Stimulated activated CD4-positive, alpha-beta T cell treated with anti-CD3 and anti-CD28 coated beads, Interleukin-2, amount 100 ng/mL, for 48 hours (primary cell): Measurements from ENCODE around the gene SHOX.
"Not testable (repeated sequence)": the region's sequence is repeated elsewhere in the genome, so short reads cannot be mapped to it uniquely, and the experiment has no call there.

Experiments used
- DNase-seq, 2 donors: peaks; one replicate each; pipeline ENCODE4 v3.0.0-alpha.2; 2020

SHOX gene

DNA sequence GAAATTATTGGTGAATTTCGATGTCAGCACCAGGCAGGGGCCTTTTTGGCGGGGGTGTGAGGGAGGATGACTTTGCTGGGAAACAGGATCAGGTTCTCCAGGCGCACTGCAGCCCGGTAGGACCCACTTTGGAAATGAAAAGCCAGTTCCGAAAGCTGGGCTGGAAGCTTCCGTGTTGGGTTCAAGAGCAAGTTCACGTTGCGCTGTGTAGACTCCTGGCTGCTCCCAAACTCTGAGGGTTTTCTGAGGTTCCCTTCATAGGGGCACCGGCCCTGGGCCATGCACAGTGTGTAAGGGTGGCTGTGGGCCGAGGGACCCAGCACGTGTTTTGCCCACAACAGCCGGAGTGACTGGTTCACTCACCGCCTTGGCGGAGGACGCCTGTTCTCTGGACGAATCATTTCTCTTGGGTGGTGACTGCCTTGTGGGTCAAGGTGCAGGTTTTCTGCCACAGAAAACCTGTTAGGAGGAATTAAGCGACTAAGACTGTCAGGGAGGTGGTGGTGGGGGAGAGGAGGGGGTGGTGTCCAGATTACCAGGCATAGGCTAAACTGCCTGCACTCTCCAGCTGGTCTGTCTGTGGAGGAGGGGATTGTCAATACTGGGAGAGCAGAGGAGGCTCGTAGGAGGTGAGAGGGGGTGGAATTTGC is 8.0 kb downstream of the SHOX start:
- DNase-seq: no peak

DNA sequence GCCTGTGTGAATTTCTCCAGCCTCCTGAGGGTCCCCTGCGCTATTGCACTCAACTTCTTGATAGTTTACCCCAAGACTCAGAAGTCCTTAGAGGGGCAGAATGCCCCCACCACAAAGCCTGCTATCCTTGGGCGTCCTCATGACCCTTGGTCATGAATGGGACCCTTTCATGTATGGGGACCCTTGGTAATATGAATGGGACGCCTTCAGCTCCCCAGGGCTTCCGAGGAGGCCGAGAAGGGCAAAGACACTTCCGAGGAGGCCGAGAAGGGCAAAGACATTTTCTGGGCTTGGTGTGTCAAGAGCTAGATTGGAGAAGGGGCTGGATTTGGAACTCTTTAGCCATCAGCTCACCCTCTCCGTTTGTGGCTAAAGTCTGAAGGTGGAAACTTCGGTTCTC is 8.6 kb downstream of the SHOX start:
- no peak for DNase-seq

DNA sequence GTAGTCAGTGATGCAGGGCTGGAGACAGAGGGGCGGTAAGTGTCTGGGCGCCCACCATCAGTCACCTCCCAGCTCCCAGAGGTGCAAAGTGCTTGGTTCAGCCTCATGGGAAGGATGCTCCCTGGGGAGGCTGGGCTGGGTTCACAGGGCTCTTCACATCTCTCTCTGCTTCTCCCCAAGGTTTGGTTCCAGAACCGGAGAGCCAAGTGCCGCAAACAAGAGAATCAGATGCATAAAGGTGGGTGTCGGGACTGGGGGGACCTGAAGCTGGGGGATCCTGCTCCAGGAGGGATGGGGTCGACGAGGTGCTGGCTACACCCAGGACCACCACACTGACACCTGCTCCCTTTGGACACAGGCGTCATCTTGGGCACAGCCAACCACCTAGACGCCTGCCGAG is 10.1 kb downstream of the SHOX start:
- no peak for DNase-seq

DNA sequence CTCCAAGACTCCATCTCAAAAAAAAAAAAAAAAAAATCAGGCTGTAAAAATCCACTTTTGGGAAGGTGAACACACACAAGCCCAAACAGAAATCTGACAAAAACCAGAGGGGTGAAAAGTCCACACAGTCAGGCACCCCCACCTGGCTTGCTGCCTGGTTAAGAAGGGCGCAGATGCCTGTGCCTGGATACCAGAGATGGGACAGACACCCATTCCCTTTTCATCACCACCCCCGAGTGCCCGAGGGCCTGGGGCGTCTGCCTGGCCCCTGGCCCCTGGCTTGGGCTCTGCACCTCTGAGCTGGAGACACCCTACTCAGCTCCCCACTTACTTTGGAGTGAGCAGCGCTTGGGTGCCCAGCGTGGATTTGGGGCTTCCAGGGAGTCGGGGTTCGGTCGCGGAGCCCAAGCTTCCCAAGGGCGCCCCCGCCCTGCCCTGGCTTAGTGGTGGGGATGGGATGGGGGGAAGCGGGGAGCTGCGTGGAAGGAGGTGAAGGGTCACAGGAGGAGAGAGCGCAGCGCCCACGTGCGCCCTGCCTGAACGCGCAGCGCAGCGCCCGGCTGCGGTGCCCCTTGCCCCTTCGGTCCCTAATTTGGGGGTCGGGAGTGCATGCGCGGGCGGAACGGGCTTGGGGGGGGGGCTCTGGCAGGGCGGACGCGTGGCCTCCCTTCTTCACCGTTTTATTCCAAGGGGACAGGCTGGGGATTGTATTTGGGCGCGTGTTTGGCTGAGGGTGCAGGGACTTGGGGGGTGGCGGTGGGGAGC is 11.3 kb downstream of the SHOX start:
- DNase-seq: no peak

DNA sequence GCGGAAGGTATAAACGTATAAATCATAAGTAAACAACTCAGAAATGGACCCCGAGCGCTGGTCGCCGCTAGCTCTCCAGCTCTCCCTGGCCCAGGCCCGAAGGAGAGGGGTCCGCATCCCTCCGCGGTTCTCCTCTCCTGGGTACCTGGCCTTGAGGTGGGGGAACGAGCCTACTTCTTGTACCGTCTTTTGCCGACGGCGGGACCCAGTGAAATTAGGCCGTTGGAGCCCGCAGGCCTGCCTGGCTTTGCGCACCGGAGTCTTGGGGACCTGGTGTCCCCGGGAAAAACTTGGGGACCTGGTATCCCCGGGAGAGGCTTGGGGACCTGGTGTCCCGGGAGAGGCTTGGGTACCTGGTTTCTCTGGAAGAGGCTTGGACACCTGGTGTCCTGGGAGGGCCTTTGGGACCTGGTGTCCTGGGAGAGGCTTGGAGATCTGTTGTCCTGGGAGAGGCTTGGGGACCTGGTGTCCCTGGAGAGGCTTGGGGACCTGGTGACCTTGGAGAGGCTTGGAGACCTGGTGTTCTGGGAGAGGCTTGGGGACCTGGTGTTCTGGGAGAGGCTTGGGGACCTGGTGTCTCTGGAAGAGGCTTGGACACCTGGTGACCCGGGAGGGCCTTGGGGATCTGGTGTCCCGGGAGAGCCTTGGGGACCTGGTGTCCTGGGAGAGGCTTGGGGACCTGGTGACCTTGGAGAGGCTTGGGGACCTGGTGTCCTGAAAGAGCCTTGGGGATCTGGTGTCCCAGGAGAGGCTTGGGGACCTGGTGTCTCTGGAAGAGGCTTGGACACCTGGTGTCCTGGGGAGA is 12.0 kb downstream of the SHOX start:
- DNase-seq: no peak

DNA sequence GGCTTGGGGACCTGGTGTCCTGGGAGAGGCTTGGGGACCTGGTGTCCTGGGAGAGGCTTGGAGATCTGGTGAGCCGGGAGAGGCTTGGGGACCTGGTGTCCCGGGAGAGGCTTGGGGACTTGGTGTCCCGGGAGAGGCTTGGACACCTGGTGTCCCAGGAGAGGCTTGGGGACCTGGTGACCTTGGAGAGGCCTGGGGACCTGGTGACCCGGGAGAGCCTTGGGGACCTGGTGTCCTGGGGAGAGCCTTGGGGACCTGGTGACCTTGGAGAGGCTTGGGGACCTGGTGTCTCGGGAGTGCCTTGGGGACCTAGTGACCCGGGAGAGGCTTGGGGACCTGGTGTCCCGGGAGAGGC is 12.6 kb downstream of the SHOX start:
- DNase-seq: no peak

DNA sequence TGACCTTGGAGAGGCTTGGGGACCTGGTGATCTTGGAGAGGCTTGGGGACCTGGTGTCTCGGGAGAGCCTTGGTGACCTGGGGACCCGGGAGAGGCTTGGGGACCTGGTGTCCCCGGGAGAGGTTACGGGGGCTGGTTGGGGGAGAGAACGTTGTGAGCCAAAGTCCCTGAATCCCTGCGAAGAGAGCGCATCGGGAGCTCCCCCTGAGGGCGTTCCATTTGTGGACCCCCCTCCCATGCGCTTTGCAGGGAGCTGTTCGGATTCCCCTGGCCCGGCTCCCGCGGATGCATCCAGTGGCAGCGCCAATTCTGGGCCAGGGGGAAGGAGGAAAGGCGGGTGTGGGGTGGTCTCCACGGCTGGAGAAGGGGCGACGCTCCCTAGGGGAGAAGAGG is 13.3 kb downstream of the SHOX start:
- DNase-seq: no peak

DNA sequence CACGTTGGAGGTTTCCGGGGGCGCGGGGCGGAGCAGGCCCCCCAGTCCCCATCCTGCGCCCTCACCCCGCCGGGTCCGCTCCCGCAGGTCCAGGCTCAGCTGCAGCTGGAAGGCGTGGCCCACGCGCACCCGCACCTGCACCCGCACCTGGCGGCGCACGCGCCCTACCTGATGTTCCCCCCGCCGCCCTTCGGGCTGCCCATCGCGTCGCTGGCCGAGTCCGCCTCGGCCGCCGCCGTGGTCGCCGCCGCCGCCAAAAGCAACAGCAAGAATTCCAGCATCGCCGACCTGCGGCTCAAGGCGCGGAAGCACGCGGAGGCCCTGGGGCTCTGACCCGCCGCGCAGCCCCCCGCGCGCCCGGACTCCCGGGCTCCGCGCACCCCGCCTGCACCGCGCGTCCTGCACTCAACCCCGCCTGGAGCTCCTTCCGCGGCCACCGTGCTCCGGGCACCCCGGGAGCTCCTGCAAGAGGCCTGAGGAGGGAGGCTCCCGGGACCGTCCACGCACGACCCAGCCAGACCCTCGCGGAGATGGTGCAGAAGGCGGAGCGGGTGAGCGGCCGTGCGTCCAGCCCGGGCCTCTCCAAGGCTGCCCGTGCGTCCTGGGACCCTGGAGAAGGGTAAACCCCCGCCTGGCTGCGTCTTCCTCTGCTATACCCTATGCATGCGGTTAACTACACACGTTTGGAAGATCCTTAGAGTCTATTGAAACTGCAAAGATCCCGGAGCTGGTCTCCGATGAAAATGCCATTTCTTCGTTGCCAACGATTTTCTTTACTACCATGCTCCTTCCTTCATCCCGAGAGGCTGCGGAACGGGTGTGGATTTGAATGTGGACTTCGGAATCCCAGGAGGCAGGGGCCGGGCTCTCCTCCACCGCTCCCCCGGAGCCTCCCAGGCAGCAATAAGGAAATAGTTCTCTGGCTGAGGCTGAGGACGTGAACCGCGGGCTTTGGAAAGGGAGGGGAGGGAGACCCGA is 14.0 kb downstream of the SHOX start:
- DNase-seq: no peak

DNA sequence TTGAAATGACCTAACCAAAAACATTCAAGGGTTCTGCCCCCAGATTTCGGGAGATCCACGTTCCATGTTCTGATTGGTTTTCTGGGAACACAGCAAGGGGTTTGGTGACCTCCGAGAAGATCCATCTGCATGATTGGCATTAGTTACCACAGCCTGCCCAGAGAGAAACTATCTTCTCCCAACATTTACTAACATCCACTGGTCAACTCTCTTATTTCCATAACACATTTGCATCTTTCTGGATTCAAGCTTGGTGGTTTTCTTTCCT is 15.6 kb downstream of the SHOX start:
- no peak for DNase-seq

DNA sequence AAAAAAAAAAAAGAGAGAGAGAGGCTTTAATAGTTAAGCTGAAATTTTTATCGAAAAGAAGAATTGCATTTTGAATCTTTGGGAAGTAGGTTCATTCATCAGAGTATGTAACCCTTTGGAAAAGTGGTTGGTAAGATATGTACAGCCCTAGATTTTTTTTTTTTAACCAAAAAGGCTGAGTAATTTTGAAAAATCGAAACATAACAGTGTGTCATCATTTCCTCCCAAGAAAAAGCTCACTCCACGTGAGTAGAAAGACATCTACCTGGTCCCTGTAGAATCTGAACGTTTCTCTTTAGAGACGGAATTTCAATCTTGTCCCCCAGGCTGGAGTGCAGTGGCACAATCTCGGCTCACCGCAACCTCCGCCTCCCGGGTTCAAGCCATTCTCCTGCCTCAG is 16.2 kb downstream of the SHOX start:
- no peak for DNase-seq

DNA sequence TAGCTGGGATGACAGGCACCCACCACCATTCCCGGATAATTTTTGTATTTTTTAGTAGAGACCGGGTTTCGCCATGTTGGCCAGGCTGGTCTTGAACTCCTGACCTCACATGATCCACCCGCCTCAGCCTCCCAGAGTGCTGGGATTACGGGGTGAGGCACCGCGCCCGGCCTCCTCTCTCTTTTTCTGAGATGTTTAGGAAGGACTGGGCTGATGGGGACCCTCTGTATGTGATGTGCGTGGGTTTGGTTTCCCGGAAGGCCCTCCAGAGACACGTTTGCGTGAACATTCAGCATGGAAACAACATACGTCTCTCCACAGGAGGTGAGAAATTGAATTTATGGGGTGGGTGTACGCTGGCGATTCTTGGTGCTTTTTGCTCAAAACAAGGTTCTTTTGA is 18.6 kb downstream of the SHOX start:
- no peak for DNase-seq

DNA sequence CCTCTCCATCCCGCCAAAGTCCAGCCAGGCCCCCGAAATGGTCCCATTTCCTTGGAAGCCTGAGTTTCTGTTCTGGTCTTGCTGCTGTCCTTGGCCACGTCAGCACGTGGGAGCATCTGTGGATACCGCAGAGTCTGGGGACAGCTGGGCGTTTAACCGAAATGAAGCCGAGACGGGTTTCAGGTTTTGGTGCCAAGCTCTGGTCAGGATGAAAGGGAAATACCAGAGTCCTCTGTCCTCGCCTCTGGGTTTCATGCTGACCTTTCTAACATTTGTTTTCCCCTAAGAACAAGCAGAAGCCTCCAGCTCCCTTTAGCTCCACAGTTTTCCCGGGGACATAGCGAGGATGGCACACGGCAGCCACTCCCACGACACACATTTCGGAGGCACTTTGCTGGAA is 19.7 kb downstream of the SHOX start:
- DNase-seq: no peak

DNA sequence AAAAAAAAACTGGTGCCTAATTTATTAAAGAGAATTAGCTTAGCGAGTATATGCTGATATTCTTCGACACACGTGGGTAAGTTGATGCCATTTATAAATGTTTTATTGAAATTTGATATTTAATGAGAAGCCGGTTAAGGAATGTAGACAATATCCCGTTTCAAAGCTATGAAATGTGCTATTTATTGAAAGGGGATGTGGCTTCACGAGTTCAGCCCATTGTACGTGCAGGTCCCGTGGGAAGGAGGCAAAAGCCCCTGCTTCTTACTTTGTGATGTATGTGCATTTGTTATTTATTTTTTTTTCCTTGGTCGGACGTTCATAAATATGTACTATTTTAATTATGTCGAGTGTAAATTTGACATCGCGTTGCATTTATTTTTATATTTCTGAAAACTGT is 20.2 kb downstream of the SHOX start:
- no peak for DNase-seq

DNA sequence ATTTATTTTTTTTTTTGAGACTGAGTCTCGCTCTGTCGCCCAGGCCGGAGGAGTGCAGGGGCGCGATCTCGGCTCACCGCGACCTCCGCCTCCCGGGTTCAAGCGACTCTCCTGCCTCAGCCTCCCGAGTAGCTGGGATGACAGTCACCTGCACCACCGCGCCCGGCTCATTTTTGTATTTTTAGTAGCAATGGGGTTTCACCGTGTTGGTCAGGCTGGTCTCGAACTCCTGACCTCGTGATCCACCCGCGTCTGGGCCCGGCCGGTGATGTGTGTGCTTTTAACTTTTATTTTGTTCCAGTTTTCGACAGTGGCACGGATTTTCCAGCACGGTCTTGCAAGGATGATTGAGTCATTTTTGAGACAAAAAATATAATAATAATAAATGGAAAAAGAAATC is 21.3 kb downstream of the SHOX start:
- not testable (repeated sequence) for DNase-seq

DNA sequence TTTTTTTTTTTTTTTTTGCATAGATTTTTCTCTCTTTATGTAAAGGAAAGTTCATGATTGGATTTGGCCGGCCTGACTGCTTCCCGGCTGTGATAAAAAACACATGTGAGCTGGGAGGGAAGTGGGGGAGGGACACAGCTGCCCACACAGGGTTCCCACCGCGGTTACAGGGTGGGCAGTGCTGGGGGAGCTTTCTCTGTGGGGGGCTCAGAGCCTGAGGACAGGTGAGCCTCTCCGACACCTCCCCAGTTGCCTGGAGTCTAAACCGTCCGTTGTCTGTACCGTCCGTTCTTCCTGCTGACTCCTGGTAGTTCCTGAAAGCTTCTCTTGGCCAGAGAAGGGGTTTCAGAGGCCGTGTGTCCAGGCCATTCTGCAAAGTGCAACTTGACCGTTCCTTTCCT is 21.8 kb downstream of the SHOX start:
- DNase-seq: no peak

DNA sequence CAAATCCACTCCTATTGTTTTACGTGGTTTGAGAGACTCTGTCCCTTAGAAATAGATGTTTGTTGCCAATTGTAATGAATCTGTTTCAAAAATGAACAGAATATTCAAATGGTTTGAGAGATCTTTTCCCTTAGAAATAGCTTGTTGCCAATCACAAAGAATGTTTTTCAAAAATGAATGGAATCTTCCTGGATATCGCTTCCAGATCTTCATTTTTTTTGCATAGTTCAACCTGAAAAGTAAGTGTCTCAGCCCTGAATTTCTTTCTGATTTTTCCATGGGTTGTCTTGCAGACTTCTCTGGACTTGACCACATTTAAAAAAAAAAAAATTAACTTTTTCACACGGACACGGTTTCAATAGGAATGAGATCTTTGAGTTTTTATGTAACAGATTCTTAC is 22.7 kb downstream of the SHOX start:
- DNase-seq: no peak

DNA sequence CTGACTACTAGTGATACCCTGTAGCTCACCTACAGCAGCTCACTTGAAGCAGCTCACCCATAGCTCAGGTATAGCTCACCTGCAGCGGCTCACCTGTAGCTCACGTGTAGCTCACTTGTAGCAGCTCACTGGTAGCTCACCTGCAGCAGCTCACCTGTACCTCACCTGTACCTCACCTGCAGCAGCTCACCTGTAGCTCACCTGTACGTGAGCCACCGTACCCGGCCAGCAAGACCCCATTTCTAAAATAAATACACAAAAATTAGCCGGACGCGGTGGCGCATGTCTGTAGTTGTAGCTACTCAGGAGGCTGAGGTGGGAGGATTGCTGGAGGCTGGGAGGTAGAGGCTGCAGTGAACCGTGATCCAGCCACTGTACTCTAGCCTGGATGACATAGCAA is 30.6 kb downstream of the SHOX start:
- no peak for DNase-seq

DNA sequence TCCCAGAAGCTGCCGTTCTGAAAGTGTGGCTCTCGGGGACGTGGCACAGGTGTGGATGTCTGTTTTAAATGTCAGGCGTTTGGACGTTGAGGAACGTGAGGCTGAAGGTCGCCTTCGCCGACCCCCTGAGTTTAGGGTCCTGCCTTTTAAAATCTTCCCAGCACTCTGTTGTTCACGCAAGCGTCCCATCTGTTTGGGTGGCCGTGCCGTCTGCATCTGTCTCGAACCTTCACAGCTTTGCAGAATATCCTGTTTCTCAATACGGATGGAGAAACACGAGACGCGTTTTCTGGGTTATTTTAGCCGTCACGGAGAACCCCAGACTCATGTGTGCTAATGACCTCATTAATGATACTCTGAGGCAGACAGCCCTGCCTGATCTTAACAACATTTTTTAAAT is 31.5 kb downstream of the SHOX start:
- no peak for DNase-seq

DNA sequence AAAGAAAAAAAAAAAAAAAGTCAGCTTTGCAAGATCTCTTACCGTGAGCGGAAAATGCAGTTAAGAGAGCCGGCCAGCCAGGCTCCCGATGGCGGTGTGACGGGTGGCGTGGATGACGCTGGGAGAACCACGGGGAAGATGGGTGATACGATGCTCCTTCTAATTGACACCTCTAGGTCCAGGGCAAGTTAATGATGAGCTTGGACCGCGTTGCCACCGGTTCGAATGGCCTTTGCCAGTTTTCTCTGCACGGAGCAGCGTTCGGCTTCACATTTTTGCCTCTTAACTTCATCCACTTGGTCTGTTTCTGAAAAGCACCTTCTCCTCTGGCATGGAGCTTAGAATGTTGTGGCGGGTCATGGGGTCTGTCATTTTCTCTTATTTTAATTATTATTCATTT is 33.2 kb downstream of the SHOX start:
- DNase-seq: no peak

DNA sequence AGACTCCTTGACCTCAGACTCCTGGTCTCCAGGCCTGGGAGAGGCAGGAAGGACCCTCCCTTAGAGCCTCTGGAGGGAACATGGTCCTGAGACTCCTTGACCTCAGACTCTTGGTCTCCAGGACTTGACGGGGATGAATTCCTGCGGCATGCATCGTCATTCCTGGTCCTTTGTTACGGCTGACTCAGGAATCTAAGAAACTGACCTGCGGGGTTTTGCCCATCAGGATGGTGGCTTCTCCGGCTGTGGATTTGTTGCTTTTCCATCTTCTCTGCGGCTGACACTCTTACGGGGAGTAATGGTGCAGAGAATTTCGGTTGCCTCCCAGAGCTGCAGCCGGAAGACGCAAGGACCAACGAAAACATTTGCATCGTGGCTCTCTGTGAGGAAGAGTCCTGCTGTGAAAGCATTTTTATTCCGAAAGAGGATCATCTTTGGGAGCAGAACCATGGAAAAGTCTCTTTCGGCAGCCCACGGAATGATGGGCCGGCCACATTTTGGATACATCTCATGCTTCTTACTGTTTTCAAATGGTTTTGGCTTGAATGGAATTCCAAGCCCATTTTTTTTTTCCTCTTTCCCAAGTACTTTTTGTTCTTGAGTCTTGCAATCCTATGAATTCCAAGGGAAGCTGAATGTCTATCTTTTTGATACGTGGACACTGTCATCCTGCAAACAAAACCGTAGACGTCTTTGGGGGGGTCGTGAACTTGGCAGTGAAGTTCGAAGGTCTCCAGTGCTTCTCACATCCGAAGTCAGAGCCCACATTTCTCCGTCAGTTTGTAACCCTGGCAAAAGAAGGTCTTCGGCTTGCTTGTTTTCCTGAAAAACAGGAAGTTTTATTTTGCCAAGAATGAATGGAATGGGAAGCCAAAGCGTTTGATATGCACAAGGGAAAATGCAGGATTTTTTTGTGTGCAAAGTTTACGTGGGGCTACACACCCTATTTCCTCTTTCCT is 36.5 kb downstream of the SHOX start:
- no peak for DNase-seq

DNA sequence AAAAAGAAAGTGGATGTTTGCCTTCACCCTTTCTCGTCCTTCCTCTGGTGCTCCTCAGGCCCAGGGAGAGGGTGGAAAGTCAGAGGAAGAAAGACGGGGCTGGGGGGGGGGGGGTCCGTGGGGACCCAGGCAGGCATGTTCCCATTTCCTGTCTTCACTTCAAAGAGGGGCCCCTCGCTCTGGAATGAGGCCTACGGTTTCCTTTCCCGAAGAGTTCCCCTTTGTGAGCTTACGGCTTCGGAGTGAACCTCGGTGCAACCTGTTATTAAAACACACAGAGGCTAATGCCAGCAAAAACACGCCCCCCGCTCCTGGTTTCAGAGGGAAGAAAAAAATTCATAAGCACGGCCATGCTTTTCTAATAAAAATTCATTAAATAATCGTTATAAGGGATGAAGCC is 40.1 kb downstream of the SHOX start:
- DNase-seq: no peak

DNA sequence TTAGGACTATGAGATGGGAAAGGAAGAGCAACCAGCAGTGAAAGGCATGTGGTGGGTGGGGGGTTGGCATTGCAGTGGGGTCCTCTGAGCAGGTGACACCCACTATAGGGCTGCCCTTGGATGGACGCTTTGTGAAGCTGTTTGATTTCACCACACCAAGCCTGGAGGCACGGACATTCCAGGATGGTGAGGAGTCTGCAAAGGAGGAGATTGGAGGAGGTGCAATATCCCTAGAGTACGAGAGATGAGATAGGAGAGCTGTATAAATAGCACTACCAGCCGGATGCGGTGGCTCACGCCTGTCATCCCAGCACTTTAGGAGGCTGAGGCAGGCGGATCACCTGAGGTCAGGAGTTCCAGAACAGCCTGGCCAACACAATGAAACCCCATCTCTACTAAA is 42.3 kb downstream of the SHOX start:
- no peak for DNase-seq
